ENCODE measurements around the gene MAPRE2.

DNA sequence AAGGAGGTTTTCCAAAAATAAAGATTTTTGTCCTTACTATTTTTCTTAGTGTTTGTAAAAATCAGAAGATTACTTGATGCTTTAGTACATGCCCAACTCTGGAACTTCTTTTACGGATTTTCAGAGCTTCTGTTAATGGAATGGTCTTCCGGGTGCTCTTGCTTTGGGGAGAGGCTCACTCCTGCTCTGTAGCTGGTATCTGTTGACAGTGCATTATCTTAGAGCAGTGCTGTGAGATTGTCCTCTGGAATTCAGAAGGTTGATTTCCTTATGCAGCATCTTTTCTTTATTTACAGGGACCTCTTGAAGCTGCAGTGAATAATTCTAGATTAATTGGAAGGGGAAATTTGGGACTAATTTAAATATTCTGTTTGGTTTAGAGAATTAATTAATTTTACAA, 4.6 kb downstream of the MAPRE2 start:
- TF ChIP-seq GATA2 (IDR thresholded peaks at IDR 0.05; ENCODE audit: low read depth, low read length) (no peak), GATA3 (IDR thresholded peaks at IDR 0.05; ENCODE audit: low read depth, low read length) (no peak)
